Retinal pigment epithelial cell (primary cell): ENCODE results near the gene DOCK4.
A peak's percentile ranks its signal among the peaks of the same experiment; 100 is the strongest.

Experiments used
- DNase-seq: peaks from one replicate; pipeline ENCODE4 v3.0.0-alpha.2; 2010; ENCODE audit warnings: low read depth
- H3K4me3 ChIP-seq: 2 replicates; pipeline ENCODE4 v1.5.1; 2011; ENCODE audit warnings: mild to moderate bottlenecking, low read length, control low read depth, moderate library complexity
- CTCF ChIP-seq: conservative IDR thresholded peaks from 2 replicates; pipeline ENCODE4 v1.5.1; 2011; ENCODE audit warnings: low read depth, low read length, control low read depth, inconsistent platforms

DOCK4 gene

GRCh38 chr7:111821046-111821445, 385.2 kb downstream of the DOCK4 start:
- TF ChIP-seq CTCF, result no peak
- DNase-seq, result no peak
- no peak overlapping the region for H3K4me3 ChIP-seq

GRCh38 chr7:111820621-111821020, 385.6 kb downstream of the DOCK4 start:
- no peak for TF ChIP-seq CTCF
- H3K4me3 ChIP-seq, result no peak overlapping the region
- DNase-seq, result no peak

- TF ChIP-seq CTCF, result no peak
- DNase-seq, result no peak
- no peak overlapping the region for H3K4me3 ChIP-seq
Measured at GRCh38 chr7:111820121-111820520, 386.1 kb downstream of the DOCK4 start.

- no peak overlapping the region for H3K4me3 ChIP-seq
- DNase-seq, result no peak
- no peak for TF ChIP-seq CTCF
Measured at GRCh38 chr7:111815354-111815753, 390.8 kb downstream of the DOCK4 start.

GRCh38 chr7:111813306-111813705, 392.9 kb downstream of the DOCK4 start:
- H3K4me3 ChIP-seq, result no peak overlapping the region
- no peak for DNase-seq
- no peak for TF ChIP-seq CTCF

- DNase-seq, result no peak
- H3K4me3 ChIP-seq, result no peak overlapping the region
- no peak for TF ChIP-seq CTCF
Measured at GRCh38 chr7:111806232-111806631, 400.0 kb downstream of the DOCK4 start.

GRCh38 chr7:111803015-111803758, 403.0 kb downstream of the DOCK4 start:
- H3K4me3 ChIP-seq, result no peak overlapping the region
- DNase-seq, result peak; percentile 16
- no peak for TF ChIP-seq CTCF
